Activated CD8-positive, alpha-beta T cell treated with anti-CD3 and anti-CD28 coated beads for 36 hours (primary cell): ENCODE measurements around the gene DNAJC6. TPM values are rescaled to one million over a fixed set of nuclear protein-coding genes. Genes with fewer than 3 reads are reported as not detected.

Source experiments
- ATAC-seq: fragments of 200-7000 bp; cut with Tn5 transposase; one replicate; pipeline ENCODE4 v1.10.0; 2021; ENCODE audit warnings: mild to moderate bottlenecking, moderate library complexity
- CTCF ChIA-PET: fragments of 350-600 bp; sonication (Branson Sonifier 250); formaldehyde crosslinking; loops from one replicate; lab custom pipeline; 2021; ENCODE audit warnings: antibody characterized with exemption; lab: Charles Lee
- POLR2A ChIA-PET: fragments of 350-600 bp; sonication (Branson Sonifier 250); formaldehyde crosslinking; loops from one replicate; lab custom pipeline; 2021; ENCODE audit warnings: antibody characterized with exemption; lab: Charles Lee
- DNase-seq: peaks from one replicate; pipeline ENCODE4 v3.0.0-alpha.2; 2020
- H3K27ac Mint-ChIP-seq: one replicate; pipeline ENCODE4 v1.8.0; 2021; ENCODE audit warnings: mild to moderate bottlenecking, mixed read lengths
- H3K27me3 Mint-ChIP-seq: one replicate; pipeline ENCODE4 v1.8.0; 2021; ENCODE audit warnings: mixed read lengths
- H3K36me3 Mint-ChIP-seq: one replicate; pipeline ENCODE4 v1.8.0; 2021; ENCODE audit warnings: low read depth, mixed read lengths
- H3K4me1 Mint-ChIP-seq: one replicate; pipeline ENCODE4 v1.8.0; 2021; ENCODE audit warnings: low read depth, mixed read lengths
- H3K4me3 Mint-ChIP-seq: one replicate; pipeline ENCODE4 v1.8.0; 2021; ENCODE audit warnings: mild to moderate bottlenecking, moderate library complexity, mixed read lengths
- H3K9me3 Mint-ChIP-seq: one replicate; pipeline ENCODE4 v1.8.0; 2021; ENCODE audit warnings: mixed read lengths
- CTCF ChIP-seq: fragments of 200-600 bp; IDR thresholded peaks from one replicate; pipeline ENCODE4 v1.8.0; 2022; ENCODE audit warnings: antibody characterized with exemption, mild to moderate bottlenecking
- intact Hi-C: fragments of 100-400 bp; cut with micrococcal nuclease; formaldehyde crosslinking; loops from one replicate; pipeline ENCODE4 v1.10.0; 2022
- total RNA-seq, 2 experiments: library from RNA; stranded (reverse); gene quantifications; one replicate each; pipeline ENCODE4 v1.2.3, GENCODE V29; 2021

The DNAJC6 gene
- total RNA-seq, 2 experiments from 2014 or later: 2.1 to 2.2 TPM

GRCh38 chr1:65440322-65440900 lies 131.1 kb downstream of the DNAJC6 start:
- Mint-ChIP-seq H3K36me3 (peaks cover 3% of the 10 kb centered on the region), H3K9me3 (no peaks in the 10 kb centered on the region), H3K27ac (no peak overlapping the region), H3K27me3 (no peaks in the 10 kb centered on the region), H3K4me3 (no peak overlapping the region), H3K4me1 (no peaks in the 10 kb centered on the region)
- intact Hi-C loops: no loop called here
- no peak for TF ChIP-seq CTCF
- DNase-seq (no peak), ATAC-seq (no peak)
- CTCF ChIA-PET: interaction anchor here (1.3 kb wide), 1 partner anchor 19 kb away, joined by 4 read pairs; no protein-coding TSS in a partner anchor
- POLR2A ChIA-PET: no interaction called here

GRCh38 chr1:65440915-65441314 lies 131.6 kb downstream of the DNAJC6 start:
- no peak for ATAC-seq
- POLR2A ChIA-PET: no interaction called here
- no peak overlapping the region for H3K27ac Mint-ChIP-seq

GRCh38 chr1:65441464-65441863 lies 132.1 kb downstream of the DNAJC6 start:
- no peaks in the 10 kb centered on the region for H3K9me3 Mint-ChIP-seq
- peaks cover 2% of the 10 kb centered on the region for H3K36me3 Mint-ChIP-seq
- H3K27ac Mint-ChIP-seq: no peak overlapping the region
- ATAC-seq (no peak), DNase-seq (no peak)
- intact Hi-C loops: no loop called here
- H3K4me3 Mint-ChIP-seq: no peak overlapping the region
- no peak for TF ChIP-seq CTCF
- H3K4me1 Mint-ChIP-seq: no peaks in the 10 kb centered on the region
- ChIA-PET CTCF (interaction anchor here (0.6 to 1.3 kb wide), 3 partner anchors 12 to 187 kb away, joined by 3 to 4 read pairs (median 3); no protein-coding TSS in a partner anchor), POLR2A (no interaction called here)
- no peaks in the 10 kb centered on the region for H3K27me3 Mint-ChIP-seq

More at GRCh38 chr1:65440915-65441314, 131.6 kb downstream of the DNAJC6 start:
- H3K27me3 Mint-ChIP-seq: no peaks in the 10 kb centered on the region
- intact Hi-C loops: no loop called here
- DNase-seq: no peak
- no peaks in the 10 kb centered on the region for H3K4me1 Mint-ChIP-seq
- no peaks in the 10 kb centered on the region for H3K9me3 Mint-ChIP-seq
- TF ChIP-seq CTCF: no peak
- H3K36me3 Mint-ChIP-seq: peaks cover 3% of the 10 kb centered on the region
- H3K4me3 Mint-ChIP-seq: no peak overlapping the region
- CTCF ChIA-PET: interaction anchor here (0.6 to 1.3 kb wide), 3 partner anchors 12 to 187 kb away, joined by 3 to 4 read pairs (median 3); no protein-coding TSS in a partner anchor

- no peak for TF ChIP-seq CTCF
- no peaks in the 10 kb centered on the region for H3K27me3 Mint-ChIP-seq
- no peak overlapping the region for H3K4me3 Mint-ChIP-seq
- ATAC-seq (no peak), DNase-seq (no peak)
- ChIA-PET CTCF (no interaction called here), POLR2A (no interaction called here)
- intact Hi-C loops: no loop called here
- H3K36me3 Mint-ChIP-seq: no peaks in the 10 kb centered on the region
- H3K9me3 Mint-ChIP-seq: no peaks in the 10 kb centered on the region
- no peaks in the 10 kb centered on the region for H3K4me1 Mint-ChIP-seq
- no peak overlapping the region for H3K27ac Mint-ChIP-seq
Measured at GRCh38 chr1:65442442-65442841, 133.1 kb downstream of the DNAJC6 start.

GRCh38 chr1:65443647-65444046 lies 134.3 kb downstream of the DNAJC6 start:
- POLR2A ChIA-PET: no interaction called here
- H3K4me3 Mint-ChIP-seq: no peak overlapping the region
- H3K27ac Mint-ChIP-seq: no peak overlapping the region
- H3K36me3 Mint-ChIP-seq: no peaks in the 10 kb centered on the region
- no peaks in the 10 kb centered on the region for H3K9me3 Mint-ChIP-seq
- intact Hi-C loops: no loop called here
- H3K4me1 Mint-ChIP-seq: no peaks in the 10 kb centered on the region
- no peak for TF ChIP-seq CTCF
- CTCF ChIA-PET: no interaction called here
- ATAC-seq (no peak), DNase-seq (no peak)
- H3K27me3 Mint-ChIP-seq: no peaks in the 10 kb centered on the region
